ENCODE data around the gene PNP. TPM values are rescaled to one million over a fixed set of nuclear protein-coding genes. Genes with fewer than 3 reads are reported as not detected.

The PNP gene
- total RNA-seq, 2 donors from 2014 or later, result 52.8 to 59.8 TPM

- Mint-ChIP-seq H3K9me3 (no peaks in the 10 kb centered on the region), H3K36me3 (ENCODE audit: low read depth) (peaks cover 39% of the 10 kb centered on the region), H3K4me3 (no peak overlapping the region), H3K4me1 (peaks cover 4% of the 10 kb centered on the region), H3K27me3 (ENCODE audit: insufficient read depth) (no peaks in the 10 kb centered on the region), H3K27ac (no peak overlapping the region)
- Histone ChIP-seq H3K36me3 (ENCODE audit: control insufficient read depth, insufficient read depth, low read length) (peaks cover 47% of the 10 kb centered on the region), H3K9ac (ENCODE audit: extremely low read depth, low read length, poor library complexity, severe bottlenecking) (no peak overlapping the region), H3K9me3 (ENCODE audit: control insufficient read depth, low read length) (no peaks in the 10 kb centered on the region), H3K27me3 (ENCODE audit: control insufficient read depth, insufficient read depth, low read length, poor library complexity, severe bottlenecking) (no peaks in the 10 kb centered on the region), H3K27ac (ENCODE audit: low read depth, low read length) (no peak overlapping the region), H3K4me1 (ENCODE audit: control insufficient read depth, insufficient read depth, low read length) (peaks cover 2% of the 10 kb centered on the region), H3K4me3 (ENCODE audit: low read length) (no peak overlapping the region)
- no peak for DNase-seq
- TF ChIP-seq CTCF (conservative IDR thresholded peaks at IDR 0.05), result no peak
- WGBS, 2 experiments (ENCODE audit: insufficient coverage in 1 of 2, insufficient read length in 1 of 2), result 94% methylated on average over 2 of the region's 2 CpGs; no CpG with 5 or more reads in 1 of the 2 experiments
Measured at GRCh38 chr14:20478894-20479293, 9.7 kb downstream of the PNP start.

- Histone ChIP-seq H3K27me3 (ENCODE audit: control insufficient read depth, insufficient read depth, low read length, poor library complexity, severe bottlenecking) (no peaks in the 10 kb centered on the region), H3K27ac (ENCODE audit: low read depth, low read length) (no peak overlapping the region), H3K36me3 (ENCODE audit: control insufficient read depth, insufficient read depth, low read length) (peaks cover 12% of the 10 kb centered on the region), H3K9ac (ENCODE audit: extremely low read depth, low read length, poor library complexity, severe bottlenecking) (no peak overlapping the region), H3K4me1 (ENCODE audit: control insufficient read depth, insufficient read depth, low read length) (no peaks in the 10 kb centered on the region), H3K4me3 (ENCODE audit: low read length) (no peak overlapping the region), H3K9me3 (ENCODE audit: control insufficient read depth, low read length) (no peaks in the 10 kb centered on the region)
- no peak for DNase-seq
- no peaks in the 10 kb centered on the region for H3K27me3 Mint-ChIP-seq (ENCODE audit: insufficient read depth)
- H3K4me3 Mint-ChIP-seq, result no peak overlapping the region
- H3K27ac Mint-ChIP-seq, result no peak overlapping the region
- peaks cover 8% of the 10 kb centered on the region for H3K4me1 Mint-ChIP-seq
- TF ChIP-seq CTCF (conservative IDR thresholded peaks at IDR 0.05), result no peak
- 96% methylated on average over 3 of the region's 5 CpGs for WGBS, 2 experiments (ENCODE audit: insufficient coverage in 1 of 2, insufficient read length in 1 of 2)
- H3K36me3 Mint-ChIP-seq (ENCODE audit: low read depth), result peaks cover 5% of the 10 kb centered on the region
- no peaks in the 10 kb centered on the region for H3K9me3 Mint-ChIP-seq
Measured at GRCh38 chr14:20482382-20482781, 13.2 kb downstream of the PNP start.

- Histone ChIP-seq H3K27ac (ENCODE audit: low read depth, low read length) (no peak overlapping the region), H3K9me3 (ENCODE audit: control insufficient read depth, low read length) (no peaks in the 10 kb centered on the region), H3K27me3 (ENCODE audit: control insufficient read depth, insufficient read depth, low read length, poor library complexity, severe bottlenecking) (no peaks in the 10 kb centered on the region), H3K4me3 (ENCODE audit: low read length) (no peak overlapping the region), H3K4me1 (ENCODE audit: control insufficient read depth, insufficient read depth, low read length) (no peaks in the 10 kb centered on the region), H3K36me3 (ENCODE audit: control insufficient read depth, insufficient read depth, low read length) (no peaks in the 10 kb centered on the region), H3K9ac (ENCODE audit: extremely low read depth, low read length, poor library complexity, severe bottlenecking) (no peak overlapping the region)
- WGBS, 2 experiments (ENCODE audit: insufficient coverage in 1 of 2, insufficient read length in 1 of 2), result 66 to 81% methylated on average over 6 to 7 of the region's 7 CpGs
- no peak for TF ChIP-seq CTCF (conservative IDR thresholded peaks at IDR 0.05)
- no peak overlapping the region for H3K27ac Mint-ChIP-seq
- H3K9me3 Mint-ChIP-seq, result no peaks in the 10 kb centered on the region
- no peak overlapping the region for H3K4me3 Mint-ChIP-seq
- DNase-seq, result no peak
- peaks cover 19% of the 10 kb centered on the region for H3K4me1 Mint-ChIP-seq
- no peaks in the 10 kb centered on the region for H3K36me3 Mint-ChIP-seq (ENCODE audit: low read depth)
- no peaks in the 10 kb centered on the region for H3K27me3 Mint-ChIP-seq (ENCODE audit: insufficient read depth)
Measured at GRCh38 chr14:20485900-20486299, 16.7 kb downstream of the PNP start.

Data from endodermal cell (in vitro differentiated cells).